NCI-H2171 (cell line): ENCODE measurements around the gene ZNRF1.

ENCODE experiments used
- DNase-seq: peaks from one replicate; lab custom pipeline; 2025; lab: John Stamatoyannopoulos, UW

Gene ZNRF1

GRCh38 chr16:75099738-75100602 is 101.1 kb downstream of the ZNRF1 start:
- no peak for DNase-seq

GRCh38 chr16:75100603-75100990 is 101.8 kb downstream of the ZNRF1 start:
- DNase-seq, result no peak

GRCh38 chr16:75101635-75102034 is 102.8 kb downstream of the ZNRF1 start:
- no peak for DNase-seq

GRCh38 chr16:75102595-75102994 is 103.8 kb downstream of the ZNRF1 start:
- DNase-seq, result no peak

DNA sequence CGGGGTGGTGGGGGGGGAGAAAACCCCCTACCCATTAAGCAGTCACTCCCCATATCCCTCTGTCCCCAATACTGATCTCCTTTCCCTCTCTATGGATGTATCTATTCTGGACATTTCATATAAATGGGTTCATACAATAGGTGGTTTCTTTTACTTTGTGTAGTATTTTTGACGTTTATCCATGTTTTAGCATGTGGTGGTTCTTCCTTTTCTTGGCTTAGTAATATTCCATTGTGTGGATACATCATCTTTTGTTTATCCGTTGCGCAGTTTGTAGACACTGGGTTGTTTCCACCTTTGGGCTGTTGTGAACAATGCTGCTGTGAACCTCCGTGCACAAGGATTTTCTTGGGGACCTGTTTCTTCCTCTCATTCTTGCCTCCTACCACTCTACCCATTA is 105.2 kb downstream of the ZNRF1 start:
- no peak for DNase-seq

GRCh38 chr16:75104836-75105235 is 106.0 kb downstream of the ZNRF1 start:
- no peak for DNase-seq

GRCh38 chr16:75105306-75106061 is 106.7 kb downstream of the ZNRF1 start:
- DNase-seq, result no peak

DNA sequence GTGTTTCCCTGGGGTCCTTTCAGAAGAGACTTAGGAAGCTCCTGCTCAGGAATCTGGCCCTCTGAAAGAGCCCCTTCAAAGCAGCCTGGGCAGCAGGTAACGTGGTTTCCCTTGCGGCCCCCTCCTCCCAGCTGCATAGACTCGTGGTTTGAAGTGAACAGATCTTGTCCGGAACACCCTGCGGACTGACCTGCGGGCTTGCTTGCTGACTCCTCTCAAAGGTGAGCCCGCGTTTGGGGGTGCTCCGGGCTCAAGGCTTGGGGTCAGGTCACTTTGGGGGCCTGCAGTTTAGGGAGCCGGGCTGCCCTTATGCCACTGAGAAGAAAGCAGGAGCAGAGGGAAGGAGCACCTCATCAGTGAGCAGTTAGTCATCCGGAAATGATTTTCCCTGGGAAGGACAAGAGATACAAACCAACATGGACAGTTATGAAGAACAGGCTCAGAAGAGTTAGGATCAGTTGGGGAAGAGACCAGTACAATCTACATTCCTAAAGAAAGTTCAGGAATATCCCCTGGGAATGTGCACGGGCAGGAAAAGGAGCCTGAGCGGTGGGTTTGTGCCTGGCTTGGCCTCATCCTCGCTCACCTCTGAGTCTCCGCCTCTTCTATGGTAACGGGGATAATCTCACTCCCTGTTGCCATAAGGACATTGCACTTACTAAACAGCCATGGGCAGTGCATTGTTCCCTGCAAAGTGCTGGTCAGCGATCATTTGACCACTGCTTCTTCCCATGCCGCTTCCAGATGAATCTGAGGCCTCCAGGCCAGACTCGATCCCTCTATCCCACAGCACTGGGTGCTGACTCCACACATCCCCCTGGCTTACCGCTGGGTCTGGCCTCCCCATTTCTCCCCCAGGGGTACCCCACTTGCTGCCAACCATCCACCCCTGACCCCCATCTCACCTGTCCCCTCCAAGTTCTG is 107.8 kb downstream of the ZNRF1 start:
- DNase-seq, result no peak

DNA sequence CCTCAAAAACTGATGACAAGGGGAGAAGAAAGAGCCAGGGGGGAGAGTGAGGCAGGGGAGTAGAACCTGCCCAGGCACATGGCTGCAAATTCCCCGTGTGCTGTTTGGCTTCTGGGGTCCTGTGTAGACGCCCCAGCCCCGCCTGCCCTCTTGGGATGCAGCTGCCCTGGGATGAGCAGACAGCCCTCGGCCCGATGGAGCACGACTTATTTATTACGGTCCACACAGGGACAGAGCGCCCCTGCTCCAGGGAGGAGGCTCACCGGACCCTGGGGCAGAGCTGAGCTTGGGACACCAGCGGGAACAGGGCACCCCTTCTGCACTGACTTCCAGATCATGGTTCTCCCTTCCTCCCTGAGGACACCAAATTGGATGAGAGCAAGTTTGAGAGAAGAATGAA is 108.7 kb downstream of the ZNRF1 start:
- no peak for DNase-seq

- DNase-seq, result no peak
Observed at GRCh38 chr16:75108792-75109731, 110.2 kb downstream of the ZNRF1 start.

DNA sequence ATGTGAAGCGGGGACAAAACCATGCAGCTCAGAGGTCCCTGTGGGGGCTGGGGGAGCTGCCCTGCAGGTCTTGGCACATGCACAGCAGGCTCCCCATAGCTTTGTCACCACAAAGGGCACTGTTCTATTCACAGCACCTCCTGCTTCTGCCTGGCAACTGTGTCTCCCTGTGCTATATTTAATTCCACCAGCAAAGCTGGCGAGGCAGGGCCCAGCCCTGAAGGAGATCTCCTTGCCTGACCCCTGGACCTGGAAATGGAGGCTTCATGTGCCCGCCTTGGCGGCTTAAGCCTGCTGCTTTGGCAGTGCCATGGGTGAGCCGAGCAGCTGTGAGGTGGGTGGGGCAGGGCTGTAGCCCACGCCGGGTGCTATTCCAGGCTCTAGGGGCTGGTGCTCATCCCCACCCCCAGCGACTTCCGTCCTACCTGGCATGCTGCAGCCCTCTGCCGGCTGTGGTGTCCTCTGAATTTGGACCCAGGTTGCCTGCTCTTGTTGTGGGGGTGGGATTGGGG is 111.0 kb downstream of the ZNRF1 start:
- no peak for DNase-seq

- peak; percentile 82 for DNase-seq
Observed at GRCh38 chr16:75110637-75111513, 112.1 kb downstream of the ZNRF1 start.

DNA sequence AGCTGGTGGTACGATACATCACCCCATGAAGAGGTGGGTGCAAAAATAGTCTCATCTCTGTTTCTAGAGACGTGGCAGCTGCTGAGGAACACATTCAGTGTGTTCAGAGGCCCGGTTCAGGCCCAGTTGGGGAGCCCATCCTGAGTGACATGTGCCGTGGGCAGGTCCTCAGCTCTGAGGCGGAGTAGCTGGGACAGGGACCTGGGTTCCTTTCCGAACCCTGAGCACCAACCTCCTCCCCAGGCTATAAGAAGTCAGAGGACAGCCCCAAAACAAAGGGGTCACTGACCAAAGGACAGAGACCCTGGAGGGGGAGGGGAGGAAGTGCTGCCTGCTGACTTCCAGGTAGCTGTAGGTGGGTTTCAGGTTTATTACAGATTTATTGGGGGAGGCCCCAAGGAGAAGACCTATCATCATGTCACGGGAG is 112.7 kb downstream of the ZNRF1 start:
- no peak for DNase-seq

DNA sequence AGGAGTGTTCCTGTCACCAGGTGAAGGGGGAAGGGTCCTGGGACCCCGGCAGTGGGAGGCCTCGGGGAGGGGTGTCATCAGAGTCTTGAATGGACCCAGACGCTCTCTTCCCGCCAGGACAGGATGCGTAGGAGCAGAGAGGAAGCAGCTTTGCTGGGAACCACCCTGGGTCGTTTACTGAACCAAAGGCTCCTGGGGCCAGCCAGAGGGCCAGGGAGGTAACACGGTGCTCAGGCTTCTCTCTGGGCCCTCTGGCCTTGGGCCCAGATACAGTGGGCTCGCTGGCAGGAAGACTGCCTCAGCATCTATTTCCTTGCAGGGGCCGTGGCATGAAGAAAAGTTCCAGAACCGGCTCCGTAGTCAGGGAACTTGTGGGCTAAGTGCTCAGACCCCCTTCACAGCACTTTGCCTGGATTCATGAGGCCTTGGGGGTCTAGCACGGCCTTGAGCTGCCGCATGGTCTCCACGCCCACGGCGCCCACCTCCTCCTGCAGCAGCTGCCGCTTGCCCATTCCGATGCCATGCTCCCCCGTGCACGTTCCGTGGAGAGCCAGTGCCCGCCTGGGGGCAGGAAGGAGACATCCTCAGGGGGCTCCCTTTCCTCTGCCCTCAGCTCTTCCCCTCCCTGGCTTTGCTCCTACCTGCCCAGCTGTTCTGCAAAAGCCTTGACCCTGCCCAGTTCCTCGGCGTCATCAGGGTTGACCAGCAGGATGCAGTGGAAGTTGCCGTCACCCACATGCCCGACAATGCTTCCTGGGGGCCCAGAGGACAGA is 113.3 kb downstream of the ZNRF1 start:
- no peak for DNase-seq

DNA sequence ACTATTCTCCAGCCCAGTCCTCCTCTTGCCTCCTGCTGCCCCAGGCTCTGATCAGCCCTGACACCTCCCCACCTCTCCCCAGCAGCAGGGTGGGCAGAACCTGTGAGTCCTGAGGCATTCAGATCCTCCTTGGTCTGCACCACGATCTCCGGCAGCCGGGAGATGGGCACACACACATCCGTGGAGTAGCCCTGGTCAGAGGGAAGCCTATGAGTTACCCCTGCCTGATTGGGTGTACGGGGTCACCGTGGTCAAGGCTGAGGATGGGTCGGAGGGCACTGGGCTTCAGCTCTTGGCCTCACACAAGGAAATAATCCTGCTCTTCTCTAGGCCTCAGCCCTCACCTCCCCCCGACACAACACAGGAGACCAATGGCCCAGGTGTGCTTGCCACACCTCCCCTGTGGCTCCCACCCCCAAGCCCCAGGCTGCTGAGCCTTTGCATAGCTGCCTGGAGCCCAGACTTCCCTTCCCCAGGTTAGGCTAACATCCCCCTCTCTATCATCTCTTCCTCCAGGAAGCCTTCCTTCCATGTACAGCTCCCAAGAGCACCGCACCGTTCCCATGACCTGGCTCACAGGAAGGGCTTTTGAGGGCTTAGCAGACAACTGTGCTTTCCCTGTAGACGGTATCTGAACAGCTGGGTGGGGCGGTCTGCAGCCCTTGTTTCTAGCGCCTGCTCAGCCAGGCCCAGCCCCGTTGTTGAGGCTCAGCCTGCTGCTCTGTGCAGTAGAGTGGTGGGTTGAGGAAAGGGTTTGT is 114.1 kb downstream of the ZNRF1 start:
- no peak for DNase-seq

DNA sequence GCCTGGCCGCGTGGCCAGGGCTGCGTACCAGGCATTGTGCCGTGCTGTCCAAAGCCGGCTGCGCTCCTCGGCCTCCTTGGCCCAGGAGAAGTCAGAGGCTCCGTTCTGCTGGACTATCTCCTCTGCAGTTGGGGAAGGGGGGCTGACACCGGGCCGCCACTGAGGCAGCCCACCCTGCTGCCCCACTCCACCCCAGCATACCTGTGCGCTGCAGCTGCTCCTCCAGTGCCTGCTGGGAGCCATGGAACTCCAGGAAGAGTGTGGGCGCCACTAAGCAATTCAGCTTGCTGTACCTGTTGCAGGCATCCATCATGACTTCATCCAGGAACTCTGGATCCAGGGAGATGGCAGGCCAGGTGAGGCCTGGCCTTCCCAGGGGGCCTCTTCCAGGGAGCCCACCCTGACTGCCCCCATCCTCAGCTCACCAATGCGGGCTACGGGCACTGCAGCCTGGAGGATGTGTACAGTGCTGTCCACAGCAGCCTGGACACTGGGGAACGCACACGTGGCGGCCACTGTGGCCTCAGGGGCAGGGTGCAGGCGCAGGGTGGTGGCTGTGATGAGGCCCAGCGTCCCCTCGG is 114.8 kb downstream of the ZNRF1 start:
- DNase-seq, result no peak

DNA sequence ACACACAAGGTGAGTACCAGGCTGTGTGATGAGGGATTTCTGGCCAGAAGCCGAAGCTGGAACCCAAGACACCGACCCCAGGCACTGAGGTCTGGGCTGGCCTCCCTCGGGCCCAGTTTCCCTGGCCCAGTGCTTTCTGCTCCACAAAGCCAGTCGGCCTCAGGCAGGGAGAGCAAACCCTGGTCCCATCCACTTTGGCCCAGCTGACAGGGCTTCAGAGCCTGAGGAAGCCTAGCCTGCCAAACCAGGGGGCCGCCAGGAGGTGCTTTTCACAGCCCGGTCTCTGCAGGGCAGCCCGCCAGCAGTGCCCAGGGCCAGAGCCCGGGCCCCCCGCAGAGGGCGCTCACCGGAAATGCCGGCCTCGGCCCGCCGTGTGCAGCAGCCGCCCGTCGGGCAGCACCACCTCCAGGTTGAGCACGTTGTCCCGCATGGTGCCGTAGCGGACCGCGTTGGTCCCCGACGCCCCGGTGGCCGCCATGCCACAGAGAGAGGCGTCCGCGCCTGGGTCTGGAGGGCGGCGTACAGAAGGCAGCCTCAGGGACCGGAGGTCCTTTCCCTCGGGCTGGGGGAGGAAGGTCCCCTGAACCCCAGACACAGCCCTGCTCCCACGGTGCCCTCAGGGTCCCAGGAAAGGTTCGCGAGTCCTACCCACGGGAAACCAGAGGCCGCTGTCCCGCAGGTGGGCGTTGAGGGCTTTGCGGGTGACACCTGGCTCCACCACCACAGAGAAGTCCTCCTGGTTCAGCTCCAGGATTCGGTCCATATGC is 115.5 kb downstream of the ZNRF1 start:
- no peak for DNase-seq
